GM12801 (cell line): ENCODE data around the gene BACH2.

Source experiments
- TF ChIP-seq, protein P1 (sequence below): IDR thresholded peaks from one replicate; pipeline ENCODE4 v1.5.1; 2011; ENCODE audit warnings: control low read depth; ENCODE audit not compliant: insufficient read length; ENCODE audit errors: extremely low read depth

Gene BACH2

DNA sequence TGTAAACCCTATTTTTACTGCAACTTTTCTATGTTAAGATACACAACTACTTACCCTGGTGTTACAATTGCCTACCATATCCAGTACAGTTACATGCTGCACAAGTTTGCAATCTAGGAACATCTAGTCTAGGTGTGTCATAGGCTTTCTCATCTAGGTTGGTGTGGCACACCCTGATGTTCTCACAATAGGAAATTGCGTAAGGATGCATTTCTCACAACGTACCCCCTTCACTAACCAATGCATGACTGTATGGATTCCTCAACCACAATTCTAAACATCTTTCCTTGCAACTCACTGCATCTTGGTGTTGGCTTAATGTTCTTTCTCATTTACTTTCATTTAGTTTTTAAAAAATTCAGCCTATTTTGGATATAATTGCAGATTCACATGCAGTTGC, 370.8 kb downstream of the BACH2 start:
- TF ChIP-seq, protein P1, sequence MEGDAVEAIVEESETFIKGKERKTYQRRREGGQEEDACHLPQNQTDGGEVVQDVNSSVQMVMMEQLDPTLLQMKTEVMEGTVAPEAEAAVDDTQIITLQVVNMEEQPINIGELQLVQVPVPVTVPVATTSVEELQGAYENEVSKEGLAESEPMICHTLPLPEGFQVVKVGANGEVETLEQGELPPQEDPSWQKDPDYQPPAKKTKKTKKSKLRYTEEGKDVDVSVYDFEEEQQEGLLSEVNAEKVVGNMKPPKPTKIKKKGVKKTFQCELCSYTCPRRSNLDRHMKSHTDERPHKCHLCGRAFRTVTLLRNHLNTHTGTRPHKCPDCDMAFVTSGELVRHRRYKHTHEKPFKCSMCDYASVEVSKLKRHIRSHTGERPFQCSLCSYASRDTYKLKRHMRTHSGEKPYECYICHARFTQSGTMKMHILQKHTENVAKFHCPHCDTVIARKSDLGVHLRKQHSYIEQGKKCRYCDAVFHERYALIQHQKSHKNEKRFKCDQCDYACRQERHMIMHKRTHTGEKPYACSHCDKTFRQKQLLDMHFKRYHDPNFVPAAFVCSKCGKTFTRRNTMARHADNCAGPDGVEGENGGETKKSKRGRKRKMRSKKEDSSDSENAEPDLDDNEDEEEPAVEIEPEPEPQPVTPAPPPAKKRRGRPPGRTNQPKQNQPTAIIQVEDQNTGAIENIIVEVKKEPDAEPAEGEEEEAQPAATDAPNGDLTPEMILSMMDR = no peak

DNA sequence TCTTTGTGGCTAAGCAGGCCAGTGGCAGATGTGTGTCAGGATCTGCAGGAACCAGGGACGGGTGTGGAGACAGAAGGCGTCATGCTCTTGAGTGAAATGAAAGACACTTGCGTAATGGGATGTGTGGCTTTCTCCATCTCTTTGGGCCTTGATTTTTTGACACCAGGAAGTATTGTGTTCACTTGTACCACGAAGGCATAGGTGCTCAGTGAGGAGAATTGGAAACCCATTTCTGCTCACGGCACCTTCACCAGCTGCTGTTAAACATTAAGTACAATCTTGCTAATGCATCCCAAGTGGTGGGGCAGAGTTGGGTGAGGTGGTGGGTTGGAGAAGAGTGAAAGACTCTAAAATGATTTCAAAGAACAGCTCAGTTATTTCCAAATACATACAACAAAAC, 372.4 kb downstream of the BACH2 start:
- TF ChIP-seq, protein P1 = no peak

DNA sequence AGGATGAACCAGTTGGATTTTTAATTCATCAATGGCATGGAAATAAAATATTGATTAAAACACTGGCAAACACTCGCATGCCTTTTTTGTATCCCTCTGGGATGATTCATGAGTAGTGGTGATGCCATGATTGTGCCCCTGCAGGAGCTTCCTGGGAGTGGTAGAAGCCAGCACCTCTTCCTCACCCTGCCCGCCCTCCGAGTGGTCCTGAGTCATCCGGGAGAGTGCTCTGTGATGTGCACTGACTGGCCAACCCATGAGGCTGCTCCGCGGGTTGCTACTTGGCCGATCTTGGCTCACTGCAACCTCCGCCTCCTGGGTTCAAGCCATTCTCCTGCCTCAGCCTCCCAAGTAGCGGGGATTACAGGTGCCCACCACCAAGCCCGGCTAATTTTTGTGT, 375.0 kb downstream of the BACH2 start:
- TF ChIP-seq, protein P1 = no peak

DNA sequence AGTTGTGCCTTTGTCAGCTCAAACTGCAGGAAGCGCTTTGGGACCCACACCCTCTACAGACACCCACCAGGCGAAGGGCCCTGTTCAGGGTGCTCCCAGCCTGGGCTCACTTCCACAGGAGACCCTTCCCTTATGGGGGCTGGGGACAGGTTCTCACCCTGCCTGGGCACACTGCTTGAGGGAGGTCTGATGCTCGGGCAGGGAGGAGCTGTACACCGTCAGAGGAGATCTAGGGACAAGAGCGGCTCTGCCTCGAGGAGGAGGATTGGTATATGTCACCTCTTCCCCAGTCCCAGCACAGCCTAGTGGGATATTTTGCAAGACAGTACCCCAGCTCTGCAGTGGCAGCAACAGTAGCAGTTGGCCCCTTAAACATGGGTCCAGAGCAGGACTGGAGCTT, 375.4 kb downstream of the BACH2 start:
- TF ChIP-seq, protein P1 = no peak

DNA sequence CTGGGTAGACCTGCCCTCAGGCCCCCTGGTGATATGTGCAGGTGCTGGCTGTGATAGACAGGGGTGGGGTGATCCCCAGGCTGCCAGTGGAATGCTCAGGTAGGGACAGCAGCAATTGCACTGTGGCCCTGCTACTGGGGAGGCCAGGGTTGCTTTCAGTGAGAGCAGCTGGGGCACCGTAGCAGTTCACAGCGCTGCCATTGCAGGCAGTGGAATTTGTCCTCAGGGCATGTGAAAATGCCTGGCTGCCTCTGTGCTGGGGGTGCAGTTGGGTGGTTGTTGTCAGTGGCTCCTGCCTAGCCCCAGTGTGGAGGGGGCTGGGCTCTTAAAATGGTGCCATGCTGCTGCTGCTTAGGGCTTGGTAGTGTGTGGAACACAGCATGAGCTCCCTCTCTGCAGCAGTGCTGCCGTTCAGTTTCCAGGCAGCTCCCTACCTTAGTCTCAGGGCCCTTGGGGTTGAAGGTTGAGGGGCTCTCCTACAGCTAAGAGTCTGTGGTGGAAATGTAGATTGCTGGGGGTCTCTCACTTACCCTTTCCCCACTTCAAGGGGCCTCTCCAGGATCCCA, 378.8 kb downstream of the BACH2 start:
- TF ChIP-seq, protein P1 = no peak

DNA sequence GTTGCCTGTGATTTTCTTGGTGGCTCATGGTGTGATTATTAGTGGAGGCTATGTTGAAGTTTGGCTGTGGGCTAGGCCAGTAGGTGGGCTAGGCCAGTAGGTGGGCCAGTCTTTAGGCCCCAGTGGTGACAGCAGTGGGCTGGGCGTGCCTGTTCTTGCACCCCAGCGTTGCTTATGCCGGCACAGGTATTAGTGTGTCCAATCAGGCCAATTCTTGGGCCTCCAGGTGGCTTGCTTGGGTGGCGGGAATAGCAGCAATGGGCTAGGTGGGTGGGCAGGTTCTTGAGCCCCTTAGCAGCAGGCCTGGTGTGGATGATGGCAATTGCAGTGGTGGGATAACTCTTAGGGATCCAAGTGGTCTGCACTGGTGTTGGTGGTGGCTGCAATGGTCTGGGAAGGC, 379.4 kb downstream of the BACH2 start:
- TF ChIP-seq, protein P1 = no peak

DNA sequence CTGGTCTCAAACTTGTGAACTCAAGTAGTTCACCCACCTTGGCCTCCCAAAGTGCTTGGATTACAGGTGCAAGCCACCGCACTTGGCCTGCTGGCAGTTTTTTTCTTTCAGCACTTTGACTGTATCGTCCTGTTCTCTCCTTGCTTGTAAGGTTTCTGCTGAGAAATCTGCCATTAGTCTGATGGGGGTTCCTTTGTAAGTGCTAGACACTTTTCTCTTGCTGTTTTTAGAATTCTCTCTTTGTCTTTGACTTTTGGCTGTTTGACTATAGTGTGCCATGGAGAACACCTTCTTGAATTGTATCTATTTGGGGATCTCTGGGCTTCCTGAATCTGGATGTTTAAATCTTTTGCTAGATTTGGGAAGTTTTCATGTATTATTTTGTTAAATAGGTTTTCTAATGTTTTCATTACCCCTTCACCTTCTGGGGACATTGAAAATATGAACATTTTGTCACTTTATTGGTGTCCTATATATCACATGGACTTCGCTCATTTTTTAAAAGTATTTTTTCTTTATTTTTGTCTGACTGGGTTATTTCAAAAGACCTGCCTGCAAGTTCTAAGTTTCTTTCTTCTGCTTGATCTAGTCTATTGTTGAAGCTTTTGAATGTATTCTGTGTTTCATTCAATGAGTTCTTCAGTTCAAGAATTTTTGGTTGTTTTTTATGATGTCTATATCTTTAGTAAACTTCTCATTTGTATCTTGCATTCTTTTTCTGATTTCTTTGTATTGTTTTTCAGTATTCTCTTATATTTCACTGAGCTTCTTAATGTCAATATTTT, 380.3 kb downstream of the BACH2 start:
- TF ChIP-seq, protein P1 = no peak
